CD4-positive, alpha-beta T cell treated with Interleukin-15 for 4 hours (primary cell): ENCODE measurements around the gene COQ8A.
"Not testable (repeated sequence)": the region's sequence is repeated elsewhere in the genome, so short reads cannot be mapped to it uniquely, and the experiment has no call there.

ENCODE experiments used
- DNase-seq: peaks from one replicate; pipeline ENCODE4 v3.0.0-alpha.2; 2020; ENCODE audit warnings: low spot score

The COQ8A gene

GRCh38 chr1:226953175-226953800 lies 13.2 kb downstream of the COQ8A start:
- no peak for DNase-seq

GRCh38 chr1:226954337-226954736 lies 14.2 kb downstream of the COQ8A start:
- no peak for DNase-seq

- DNase-seq = no peak
Observed at GRCh38 chr1:226954777-226955176, 14.7 kb downstream of the COQ8A start.

- not testable (repeated sequence) for DNase-seq
Observed at GRCh38 chr1:226955857-226956256, 15.8 kb downstream of the COQ8A start.

- no peak for DNase-seq
Observed at GRCh38 chr1:226956942-226957713, 17.0 kb downstream of the COQ8A start.

GRCh38 chr1:226957714-226958113 lies 17.6 kb downstream of the COQ8A start:
- no peak for DNase-seq

GRCh38 chr1:226958300-226958699 lies 18.2 kb downstream of the COQ8A start:
- DNase-seq = no peak

GRCh38 chr1:226960256-226960655 lies 20.2 kb downstream of the COQ8A start:
- no peak for DNase-seq

GRCh38 chr1:226960944-226961765 lies 21.1 kb downstream of the COQ8A start:
- no peak for DNase-seq

- no peak for DNase-seq
Observed at GRCh38 chr1:226962421-226963391, 22.6 kb downstream of the COQ8A start.

GRCh38 chr1:226964068-226964425 lies 24.0 kb downstream of the COQ8A start:
- no peak for DNase-seq

GRCh38 chr1:226964611-226965486 lies 24.8 kb downstream of the COQ8A start:
- DNase-seq = no peak

- DNase-seq = no peak
Observed at GRCh38 chr1:226965581-226966440, 25.7 kb downstream of the COQ8A start.

GRCh38 chr1:226966683-226967082 lies 26.6 kb downstream of the COQ8A start:
- no peak for DNase-seq

GRCh38 chr1:226967665-226968064 lies 27.6 kb downstream of the COQ8A start:
- no peak for DNase-seq

- no peak for DNase-seq
Observed at GRCh38 chr1:226971765-226972164, 31.7 kb downstream of the COQ8A start.

GRCh38 chr1:226972931-226973330 lies 32.8 kb downstream of the COQ8A start:
- DNase-seq = no peak

- no peak for DNase-seq
Observed at GRCh38 chr1:226973371-226973897, 33.3 kb downstream of the COQ8A start.

GRCh38 chr1:226973898-226974543 lies 33.9 kb downstream of the COQ8A start:
- DNase-seq = no peak
